Mesodermal cell (in vitro differentiated cells): ENCODE data around the gene MEAF6. TPM values are rescaled to one million over a fixed set of nuclear protein-coding genes. Genes with fewer than 3 reads are reported as not detected.
"Not testable (repeated sequence)": the region's sequence is repeated elsewhere in the genome, so short reads cannot be mapped to it uniquely, and the experiment has no call there.

Experiments
- H3K27ac ChIP-seq: 2 replicates; pipeline ENCODE4 v1.7.0; 2013; ENCODE audit warnings: mild to moderate bottlenecking, low read depth, low read length, moderate library complexity; ENCODE audit not compliant: severe bottlenecking
- H3K36me3 ChIP-seq: 2 replicates; pipeline ENCODE4 v1.7.1; 2013; ENCODE audit warnings: mild to moderate bottlenecking, low read length, moderate library complexity; ENCODE audit not compliant: control insufficient read depth, insufficient read depth
- H3K4me1 ChIP-seq: one replicate; pipeline ENCODE4 v1.7.1; 2013; ENCODE audit warnings: mild to moderate bottlenecking, low read length; ENCODE audit not compliant: insufficient read depth, control insufficient read depth, poor library complexity, severe bottlenecking
- H3K4me3 ChIP-seq: 2 replicates; pipeline ENCODE4 v1.7.0; 2013; ENCODE audit warnings: low read length, control low read depth, mild to moderate bottlenecking; ENCODE audit not compliant: insufficient read depth, poor library complexity, severe bottlenecking; ENCODE audit errors: extremely low read depth
- H3K9me3 ChIP-seq: 2 replicates; pipeline ENCODE4 v1.7.1; 2013; ENCODE audit warnings: mild to moderate bottlenecking, low read length, moderate library complexity; ENCODE audit not compliant: control insufficient read depth
- WGBS, 2 experiments: methylation state at CpG; one replicate each; pipeline ENCODE4 v1.1.5; 2013; ENCODE audit warnings: missing lambda C conversion rate in 2 of 2; ENCODE audit not compliant: insufficient coverage in 2 of 2; 5-methylcytosine and 5-hydroxymethylcytosine counted together
- polyA plus RNA-seq, 2 experiments: library from polyadenylated mRNA; stranded (reverse); fragments of 50-300 nt; gene quantifications; one replicate each; pipeline ENCODE4 v1.2.3, GENCODE V29; 2013

MEAF6 gene
- 57.2 TPM for polyA plus RNA-seq (2013, experiment 1 of 2)
- polyA plus RNA-seq (2013, experiment 2 of 2): 58.4 TPM

DNA sequence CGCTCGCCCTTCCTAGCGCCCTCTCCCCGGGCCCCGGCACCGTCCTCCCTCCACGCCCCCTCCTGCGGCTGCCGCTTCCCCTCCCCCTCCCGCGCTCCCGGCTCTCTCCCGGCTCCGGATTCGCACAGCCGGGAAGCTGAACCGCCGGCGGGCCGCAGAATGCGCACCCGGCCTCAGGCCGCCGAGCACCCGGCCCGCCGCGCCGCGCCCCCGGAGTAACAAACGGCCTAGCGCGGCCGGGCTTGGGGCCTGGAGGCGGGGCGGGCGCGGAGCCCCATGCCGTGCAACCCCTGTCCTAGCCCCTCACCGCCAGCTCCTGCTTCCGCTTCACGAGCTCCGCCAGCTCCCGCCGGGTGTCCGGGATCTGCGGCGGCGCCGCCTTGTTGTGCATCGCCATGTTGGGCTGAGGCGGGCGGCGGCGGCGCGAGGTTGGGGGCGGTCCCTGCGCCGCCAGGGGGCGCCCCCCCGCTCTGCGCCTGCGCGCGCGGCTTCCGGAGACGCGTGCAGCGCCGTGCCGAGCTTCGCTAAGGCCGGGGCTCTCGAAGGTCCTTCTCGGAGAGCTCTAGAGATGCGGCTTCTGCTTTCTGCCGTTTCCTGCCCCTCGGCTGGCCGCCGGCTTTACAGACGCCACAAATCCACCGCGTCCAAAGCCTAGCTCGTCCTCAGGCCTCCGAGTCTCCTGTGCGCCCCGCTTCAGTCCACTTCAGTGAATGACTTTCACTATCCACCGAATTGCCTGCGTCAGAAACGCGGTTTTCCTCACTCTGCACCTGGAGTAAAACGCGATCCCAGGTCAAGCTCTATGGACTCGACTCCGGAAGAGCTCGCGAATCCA lies at the start of gene MEAF6:
MEAF6 (minus strand) TSS at position 417 of the 835 bp plus-strand sequence; CDS start at position 397, 20 bp downstream.
- H3K4me1 ChIP-seq: peaks cover 5% of the 10 kb centered on the region
- 0% methylated on average over 65 to 94 of the region's 100 CpGs for WGBS, 2 experiments
- no peaks in the 10 kb centered on the region for H3K9me3 ChIP-seq
- H3K27ac ChIP-seq: peak within 1 kb of the TSS; percentile 79
- H3K36me3 ChIP-seq: peaks cover 28% of the 10 kb centered on the region
- H3K4me3 ChIP-seq: peak within 1 kb of the TSS; percentile 84

DNA sequence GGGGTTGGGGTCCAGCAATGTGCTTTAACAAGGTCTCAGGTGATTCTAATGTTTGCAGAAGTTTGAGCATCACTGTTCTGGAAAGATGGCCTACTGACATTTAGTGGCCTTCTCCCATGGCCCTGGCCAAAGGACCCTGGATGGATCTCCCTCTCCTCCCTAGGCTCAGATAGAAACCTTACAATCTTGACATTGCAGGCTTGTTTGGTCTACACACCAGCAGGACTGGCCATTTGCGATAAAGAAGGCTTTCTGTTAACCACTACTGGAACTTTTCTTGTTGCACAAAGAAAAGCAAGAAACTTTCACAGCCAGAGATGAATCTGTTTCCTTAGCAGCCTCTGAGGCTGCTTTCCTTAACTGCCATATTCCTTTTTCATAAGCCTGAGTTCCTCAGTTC lies 48.4 kb upstream of the MEAF6 start:
- no peaks in the 10 kb centered on the region for H3K4me1 ChIP-seq
- H3K36me3 ChIP-seq: peaks cover 50% of the 10 kb centered on the region
- H3K27ac ChIP-seq: no peak overlapping the region
- H3K9me3 ChIP-seq: no peaks in the 10 kb centered on the region
- H3K4me3 ChIP-seq: no peak overlapping the region
- 67 to 91% methylated on average over 1 of the region's 1 CpG for WGBS, 2 experiments

GRCh38 chr1:37561133-37562132 lies 46.9 kb upstream of the MEAF6 start:
- no peak overlapping the region for H3K27ac ChIP-seq
- no peak overlapping the region for H3K4me3 ChIP-seq
- WGBS, 2 experiments: 88 to 95% methylated on average over 19 of the region's 21 CpGs
- H3K4me1 ChIP-seq: peaks cover 3% of the 10 kb centered on the region
- H3K36me3 ChIP-seq: peaks cover 35% of the 10 kb centered on the region
- no peaks in the 10 kb centered on the region for H3K9me3 ChIP-seq

DNA sequence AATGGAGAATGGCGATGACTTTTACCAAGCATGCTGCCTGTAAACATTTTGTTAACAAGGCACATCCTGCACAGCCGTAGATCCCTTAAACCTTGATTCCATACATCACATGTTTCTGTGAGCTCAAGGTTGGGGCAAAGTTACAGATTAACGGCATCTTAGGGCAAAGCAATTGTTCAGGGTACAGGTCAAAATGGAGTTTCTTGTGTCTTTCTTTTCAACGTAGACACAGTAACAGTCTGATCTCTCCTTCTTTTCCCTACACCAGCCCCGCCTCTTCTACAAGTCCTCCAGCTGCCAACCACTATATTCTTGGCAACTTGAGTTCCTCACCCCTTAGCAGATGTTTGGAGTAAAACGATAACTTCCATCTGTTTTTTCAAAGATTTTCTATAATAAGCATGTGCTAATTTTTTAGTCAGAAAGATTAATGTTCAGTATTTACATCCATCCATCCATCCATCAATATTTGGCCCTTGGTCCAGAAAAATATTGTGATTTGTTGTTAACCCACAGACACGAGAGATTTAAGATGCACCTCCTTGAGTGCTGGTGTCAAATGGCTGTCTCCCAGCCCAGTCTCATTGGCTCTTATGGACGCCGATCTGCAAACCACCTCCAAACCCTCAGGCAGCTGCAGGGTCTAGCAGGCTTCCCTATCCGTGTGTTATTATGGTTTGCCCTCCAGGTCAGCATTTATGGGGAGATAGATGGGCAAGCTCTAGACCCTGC lies 46.0 kb upstream of the MEAF6 start:
- H3K9me3 ChIP-seq: no peaks in the 10 kb centered on the region
- peaks cover 3% of the 10 kb centered on the region for H3K4me1 ChIP-seq
- 90 to 93% methylated on average over 8 to 9 of the region's 10 CpGs for WGBS, 2 experiments
- no peak overlapping the region for H3K27ac ChIP-seq
- no peak overlapping the region for H3K4me3 ChIP-seq
- peaks cover 26% of the 10 kb centered on the region for H3K36me3 ChIP-seq

- not testable (repeated sequence) for H3K4me1 ChIP-seq, H3K9me3 ChIP-seq, H3K27ac ChIP-seq, H3K4me3 ChIP-seq
- WGBS, 2 experiments: 80 to 84% methylated on average over 10 to 12 of the region's 12 CpGs
- H3K36me3 ChIP-seq: peaks cover 21% of the 10 kb centered on the region
These were observed 45.4 kb upstream of the MEAF6 start for GRCh38 chr1:37559957-37560379.

DNA sequence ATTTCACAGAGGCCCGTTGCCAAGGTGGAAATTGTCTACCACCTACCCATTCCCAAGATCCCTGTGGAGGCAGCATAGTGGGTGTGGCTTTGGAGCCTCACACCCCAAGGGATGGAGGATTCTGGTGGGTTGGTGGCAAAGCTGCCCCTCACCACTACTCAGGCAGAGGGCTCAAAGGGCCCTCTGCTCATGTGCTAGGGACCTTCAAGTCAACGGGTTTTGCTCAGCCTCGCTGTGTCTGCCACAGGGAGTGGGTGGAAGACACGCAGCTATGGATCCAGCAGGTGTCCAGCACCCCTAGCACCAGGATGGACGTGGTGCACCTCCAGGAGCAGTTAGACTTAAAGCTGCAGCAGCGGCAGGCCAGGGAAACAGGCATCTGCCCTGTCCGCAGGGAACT lies 44.5 kb upstream of the MEAF6 start:
- 73 to 94% methylated on average over 3 to 6 of the region's 7 CpGs for WGBS, 2 experiments
- Histone ChIP-seq H3K27ac (no peak overlapping the region), H3K36me3 (peaks cover 16% of the 10 kb centered on the region), H3K4me1 (peaks cover 3% of the 10 kb centered on the region), H3K9me3 (peaks cover 8% of the 10 kb centered on the region), H3K4me3 (no peak overlapping the region)

GRCh38 chr1:37558411-37558810 lies 43.8 kb upstream of the MEAF6 start:
- peaks cover 8% of the 10 kb centered on the region for H3K9me3 ChIP-seq
- no peak overlapping the region for H3K27ac ChIP-seq
- 88 to 93% methylated on average over 1 of the region's 1 CpG for WGBS, 2 experiments
- peaks cover 3% of the 10 kb centered on the region for H3K4me1 ChIP-seq
- no peak overlapping the region for H3K4me3 ChIP-seq
- H3K36me3 ChIP-seq: peaks cover 16% of the 10 kb centered on the region

DNA sequence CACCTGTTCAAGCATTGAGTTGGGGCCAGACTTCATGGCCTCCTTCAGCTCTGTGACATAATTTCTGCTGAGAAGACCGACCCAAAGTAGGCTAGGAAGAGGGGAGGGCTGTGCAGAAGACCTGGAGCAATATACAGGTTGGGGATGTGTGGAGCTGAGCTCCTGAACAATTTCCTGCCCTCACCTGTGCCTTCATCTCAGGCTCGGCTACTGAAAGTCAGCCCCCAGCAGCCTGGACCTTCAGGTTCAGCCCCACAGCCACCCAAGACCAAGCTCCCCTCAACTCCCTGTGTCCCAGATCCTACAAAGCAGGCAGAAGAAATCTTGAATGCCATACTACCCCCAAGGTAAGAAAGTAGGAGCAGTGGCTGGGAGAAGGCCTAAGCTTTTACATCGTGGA lies 42.8 kb upstream of the MEAF6 start:
- Histone ChIP-seq H3K4me3 (no peak overlapping the region), H3K27ac (no peak overlapping the region), H3K4me1 (peaks cover 10% of the 10 kb centered on the region), H3K9me3 (peaks cover 8% of the 10 kb centered on the region), H3K36me3 (peaks cover 7% of the 10 kb centered on the region)
- WGBS, 2 experiments: 87 to 94% methylated on average over 2 to 3 of the region's 3 CpGs

DNA sequence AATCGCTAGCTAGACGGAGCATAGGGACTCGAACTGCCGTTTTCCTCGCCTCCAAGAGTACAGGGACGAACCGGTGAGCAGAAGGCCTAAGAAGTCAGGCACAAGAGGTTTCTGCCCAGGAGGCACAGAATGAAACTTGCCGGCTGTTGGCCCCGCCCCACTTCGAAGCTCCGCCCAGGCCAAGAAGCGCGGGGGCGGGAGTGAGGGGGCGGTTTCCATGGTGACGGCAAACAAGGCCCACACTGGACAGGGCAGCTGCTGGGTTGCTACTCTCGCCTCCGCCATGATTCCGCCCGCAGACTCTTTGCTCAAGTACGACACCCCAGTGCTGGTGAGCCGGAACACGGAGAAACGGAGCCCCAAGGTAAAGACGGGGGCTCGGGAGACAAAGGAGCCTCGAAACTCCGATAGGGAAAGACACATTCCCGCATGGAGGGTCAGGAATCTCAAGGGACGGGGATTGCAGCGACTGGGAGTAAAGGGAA lies 42.2 kb upstream of the MEAF6 start, which contains the start of gene DNALI1:
DNALI1 (plus strand) TSS at position 229 of the 485 bp plus-strand sequence; CDS start at position 284, 55 bp downstream.
- peak within 1 kb of the TSS; percentile 59 for H3K27ac ChIP-seq
- peaks cover 8% of the 10 kb centered on the region for H3K9me3 ChIP-seq
- H3K4me3 ChIP-seq: peak within 1 kb of the TSS; percentile 14
- 59 to 66% methylated on average over 20 to 31 of the region's 31 CpGs for WGBS, 2 experiments
- peaks cover 5% of the 10 kb centered on the region for H3K36me3 ChIP-seq
- H3K4me1 ChIP-seq: peaks cover 10% of the 10 kb centered on the region
